NCI-H510A treated with DMSO at 0.1 percent for 48 hours (cell line): ENCODE measurements around the gene MIB2.

Experiments
- DNase-seq: peaks from one replicate; lab custom pipeline; 2025; lab: John Stamatoyannopoulos, UW

MIB2 gene

GRCh38 chr1:1614204-1614953 lies 921 bp upstream of the MIB2 start:
- no peak for DNase-seq

DNA sequence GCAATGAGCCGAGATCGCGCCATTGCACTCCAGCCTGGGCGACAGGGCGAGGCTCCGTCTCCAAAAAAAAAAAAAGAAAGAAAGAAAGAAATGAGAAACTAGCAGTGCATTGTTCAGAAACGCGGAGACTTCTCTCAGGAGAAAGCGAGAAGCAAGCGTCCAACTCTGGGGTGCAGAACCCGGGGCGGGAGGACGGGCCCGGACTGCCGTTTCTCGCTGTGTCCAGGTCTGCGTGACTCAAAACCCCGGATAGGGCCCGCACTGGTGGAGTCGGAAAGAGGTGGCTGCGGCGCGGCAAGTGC lies 395 bp upstream of the MIB2 start:
- no peak for DNase-seq

GRCh38 chr1:1616045-1616790 lies 918 bp downstream of the MIB2 start:
- DNase-seq = peak; percentile 75

- no peak for DNase-seq
Measured at GRCh38 chr1:1616838-1617237, 1.5 kb downstream of the MIB2 start.

- DNase-seq = no peak
Measured at GRCh38 chr1:1617516-1617915, 2.2 kb downstream of the MIB2 start.

- no peak for DNase-seq
Measured at GRCh38 chr1:1617925-1618324, 2.6 kb downstream of the MIB2 start.

DNA sequence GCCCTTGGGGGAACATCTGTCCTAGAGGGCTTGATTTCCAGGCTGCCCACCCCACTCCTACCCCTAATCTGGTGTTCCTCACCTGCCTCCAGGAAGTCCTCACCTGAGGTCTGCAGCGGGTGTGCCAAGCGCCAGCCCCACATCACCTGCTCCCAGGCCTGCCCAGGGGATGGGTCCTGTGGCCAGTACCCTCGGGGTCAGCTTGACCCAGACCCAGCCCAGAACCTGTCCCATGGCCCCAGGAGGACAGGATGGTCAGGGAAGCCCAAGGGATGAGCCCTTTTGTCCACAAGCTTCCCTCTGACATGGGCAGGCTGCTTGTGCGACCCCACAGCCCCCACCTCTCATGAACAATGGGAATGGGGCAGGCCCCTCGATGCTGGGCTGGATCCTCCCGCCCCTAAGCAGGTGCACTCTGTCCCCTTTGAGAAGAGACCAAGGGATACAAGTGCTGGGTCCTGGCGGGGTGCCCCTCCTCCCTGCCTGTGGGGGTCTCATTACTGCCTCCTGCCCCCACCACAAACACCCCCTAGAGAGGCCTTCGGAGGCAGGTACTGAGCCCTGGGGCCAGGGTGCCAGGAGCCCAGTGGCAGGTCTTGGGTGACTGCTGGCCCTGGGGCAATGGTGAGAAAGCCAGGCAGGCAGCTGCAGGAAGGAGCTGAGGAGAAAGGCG lies 3.2 kb downstream of the MIB2 start:
- DNase-seq = no peak

DNA sequence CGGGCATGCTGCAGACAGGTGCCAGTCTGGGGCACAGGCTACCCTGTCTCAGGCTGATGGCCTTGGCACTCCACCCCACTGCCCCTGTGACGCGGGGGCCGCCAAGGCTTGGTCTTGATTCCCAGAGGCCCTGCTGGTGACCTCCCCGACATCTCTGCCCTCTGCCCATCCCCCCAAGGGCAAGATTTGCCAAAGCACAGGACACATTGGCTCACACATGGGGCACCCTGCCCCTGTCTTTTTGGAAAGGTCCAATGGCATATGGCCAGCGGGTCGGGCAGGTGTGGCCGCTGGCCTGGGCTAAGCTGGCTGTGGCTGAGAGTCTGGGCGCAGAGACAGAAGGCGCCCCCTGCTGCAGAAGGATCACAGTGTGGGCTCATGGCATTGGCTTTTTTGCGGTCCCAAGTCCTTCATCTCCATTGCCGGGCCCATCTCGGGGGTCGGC lies 4.6 kb downstream of the MIB2 start:
- DNase-seq = no peak

DNA sequence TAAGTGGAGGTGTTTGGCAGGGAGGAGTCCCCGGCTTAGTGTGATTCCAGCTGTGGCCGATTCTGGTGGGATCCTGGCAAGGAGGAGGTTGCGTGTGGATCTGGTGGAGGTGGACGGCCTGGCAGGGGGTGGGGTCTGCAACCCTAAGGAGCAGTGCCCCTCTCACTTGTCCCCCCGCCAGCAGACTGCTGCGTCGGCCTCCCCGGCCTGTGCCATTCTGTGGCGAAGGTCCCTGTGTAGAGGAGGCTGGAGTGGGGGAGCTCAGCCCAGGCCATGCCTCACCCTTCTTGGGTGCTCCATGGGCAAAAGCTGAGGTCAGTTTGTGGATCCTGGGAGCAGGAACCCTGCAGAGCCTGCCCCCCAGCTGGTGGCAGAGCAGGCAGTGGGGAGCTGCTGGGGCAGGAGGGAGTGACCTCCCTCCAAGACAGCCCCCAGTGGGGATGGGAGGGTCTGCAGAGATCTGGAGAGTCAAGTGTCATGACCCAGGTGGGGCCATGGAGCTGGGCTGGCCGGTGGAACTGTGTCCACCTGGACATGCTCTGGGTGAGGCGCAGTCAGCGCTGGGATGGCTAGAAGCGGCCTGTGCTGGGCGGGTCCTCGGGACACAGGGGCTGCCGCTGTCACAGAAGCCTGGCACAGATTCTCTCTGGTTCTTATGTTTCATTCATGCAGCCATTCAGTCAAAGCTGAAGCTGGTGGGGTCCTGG lies 5.3 kb downstream of the MIB2 start:
- DNase-seq = no peak

DNA sequence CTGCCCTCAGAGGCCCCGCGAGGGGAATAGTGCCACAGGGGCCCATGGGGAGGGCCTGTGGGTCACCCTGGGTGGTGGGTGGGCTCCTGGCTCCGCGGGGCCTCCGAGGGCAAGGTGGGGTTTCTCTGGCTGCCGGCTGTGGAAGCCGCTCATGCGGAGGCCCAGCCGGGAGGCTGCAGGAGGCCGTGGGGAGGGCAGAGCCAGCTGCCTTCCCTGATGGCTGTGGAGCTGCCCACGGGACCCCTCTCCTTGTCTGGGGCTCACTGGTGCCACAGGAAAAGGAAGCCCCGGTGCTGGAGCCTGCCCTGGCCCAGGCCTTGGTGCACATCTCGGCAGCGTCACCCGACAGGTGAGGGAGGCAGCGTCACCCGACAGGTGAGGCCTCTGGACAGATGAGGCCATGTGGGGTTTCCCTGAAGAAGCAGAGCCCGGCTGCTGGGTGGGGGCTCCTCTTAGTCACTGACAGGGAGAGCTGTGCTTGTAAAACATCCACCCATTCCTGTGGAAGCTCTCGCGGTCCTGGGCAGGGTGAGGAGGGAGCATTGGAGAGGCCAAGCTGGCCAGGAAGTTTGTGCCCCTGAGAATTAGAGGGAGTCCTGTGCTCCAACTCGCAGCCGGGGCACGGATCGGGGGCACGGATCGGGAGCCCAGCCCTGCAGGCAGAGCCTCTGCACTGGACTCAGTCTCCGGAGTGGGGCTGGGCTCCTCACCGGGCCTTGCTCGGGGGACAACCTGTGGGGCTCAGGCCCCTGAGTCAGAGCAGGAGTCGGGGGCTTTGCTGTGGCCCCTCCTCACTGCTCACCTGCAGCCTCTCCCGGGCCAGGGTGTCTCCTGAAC lies 6.1 kb downstream of the MIB2 start:
- DNase-seq = no peak

GRCh38 chr1:1622010-1622787 lies 6.9 kb downstream of the MIB2 start:
- DNase-seq = no peak

DNA sequence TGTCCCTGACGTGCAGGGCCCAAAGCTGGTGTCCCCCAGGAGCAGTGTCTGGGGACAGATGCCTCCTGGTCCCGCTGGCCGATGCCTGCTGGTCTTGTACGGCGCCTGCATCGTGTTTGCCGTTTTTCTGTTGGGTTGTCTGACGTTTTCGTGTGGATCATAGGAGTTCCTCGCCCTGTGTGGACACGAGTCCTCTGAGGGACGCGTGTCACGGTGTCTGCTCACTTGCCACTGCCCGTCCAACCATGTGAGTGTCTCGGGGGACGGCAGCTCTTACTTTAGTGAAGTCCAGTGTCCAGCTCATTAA lies 7.4 kb downstream of the MIB2 start:
- DNase-seq = no peak

- DNase-seq = no peak
Measured at GRCh38 chr1:1623181-1623630, 7.9 kb downstream of the MIB2 start.

DNA sequence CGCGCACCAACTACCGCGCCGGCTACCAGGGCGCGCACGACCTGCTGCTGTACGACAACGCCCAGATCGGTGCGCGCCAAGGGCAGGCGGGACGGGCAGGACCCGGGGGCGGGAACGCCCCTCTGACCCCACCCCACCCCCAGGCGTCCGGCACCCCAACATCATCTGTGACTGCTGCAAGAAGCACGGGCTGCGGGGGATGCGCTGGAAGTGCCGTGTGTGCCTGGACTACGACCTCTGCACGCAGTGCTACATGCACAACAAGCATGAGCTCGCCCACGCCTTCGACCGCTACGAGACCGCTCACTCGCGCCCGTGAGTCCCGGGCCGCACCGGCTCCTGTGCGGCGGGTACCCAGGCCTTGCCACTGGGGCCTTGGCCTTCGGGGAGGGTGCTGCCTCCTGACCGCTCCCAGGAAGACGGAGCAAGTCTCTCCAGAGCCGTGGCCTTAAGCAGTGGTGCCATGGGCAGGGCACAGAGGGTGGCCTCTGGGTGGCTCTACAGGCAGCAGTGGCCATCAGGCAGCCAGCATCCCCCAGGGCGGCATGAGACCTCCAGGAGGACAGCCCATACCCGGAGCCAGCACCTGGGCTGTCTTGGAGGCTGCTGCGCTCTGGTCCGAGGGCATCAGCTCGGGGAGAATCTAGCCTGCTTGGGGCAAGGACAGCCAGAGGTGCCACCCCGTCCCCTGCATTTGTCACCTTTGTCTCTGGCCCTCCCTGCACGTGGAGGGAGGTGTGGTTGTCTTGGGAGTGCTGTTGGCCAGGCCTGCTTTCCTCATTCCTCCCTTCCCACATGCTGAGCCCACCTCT lies 8.5 kb downstream of the MIB2 start:
- DNase-seq = no peak

- DNase-seq = no peak
Measured at GRCh38 chr1:1624443-1625403, 9.4 kb downstream of the MIB2 start.

DNA sequence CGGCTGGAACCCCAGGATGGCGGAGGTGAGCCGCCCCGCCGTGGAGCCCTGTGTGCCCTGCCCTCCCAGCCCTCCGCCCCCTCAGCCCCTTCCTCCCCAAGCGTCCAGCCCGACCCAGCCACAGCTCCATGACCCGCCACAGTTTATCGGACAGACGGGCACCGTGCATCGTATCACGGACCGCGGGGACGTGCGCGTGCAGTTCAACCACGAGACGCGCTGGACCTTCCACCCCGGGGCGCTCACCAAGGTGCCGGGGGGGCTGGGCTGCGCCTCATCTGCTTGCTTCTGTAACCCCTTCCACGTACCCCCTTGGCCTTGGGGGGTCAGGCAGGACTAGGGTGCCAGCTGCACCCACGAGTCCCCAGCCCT lies 10.1 kb downstream of the MIB2 start:
- DNase-seq = no peak

DNA sequence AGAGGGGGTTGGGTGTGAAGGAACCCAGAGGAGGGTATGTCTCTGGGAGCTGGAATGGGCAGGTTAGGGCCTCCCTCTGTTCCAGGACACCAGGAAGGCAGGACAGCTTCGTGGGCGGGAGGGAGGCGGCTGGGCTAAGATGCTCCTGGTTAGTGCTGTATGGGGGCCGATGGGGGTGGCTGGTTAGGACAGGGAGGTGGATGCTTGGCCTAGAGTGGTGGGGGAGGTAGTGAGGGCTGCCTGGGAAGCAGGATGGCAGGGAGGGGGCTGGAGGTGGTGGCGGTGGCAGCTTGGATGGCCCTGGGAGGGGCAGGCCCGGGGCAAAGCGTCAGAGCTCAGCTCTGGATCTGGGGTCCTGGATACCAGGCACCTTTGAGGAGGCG lies 10.5 kb downstream of the MIB2 start:
- no peak for DNase-seq

DNA sequence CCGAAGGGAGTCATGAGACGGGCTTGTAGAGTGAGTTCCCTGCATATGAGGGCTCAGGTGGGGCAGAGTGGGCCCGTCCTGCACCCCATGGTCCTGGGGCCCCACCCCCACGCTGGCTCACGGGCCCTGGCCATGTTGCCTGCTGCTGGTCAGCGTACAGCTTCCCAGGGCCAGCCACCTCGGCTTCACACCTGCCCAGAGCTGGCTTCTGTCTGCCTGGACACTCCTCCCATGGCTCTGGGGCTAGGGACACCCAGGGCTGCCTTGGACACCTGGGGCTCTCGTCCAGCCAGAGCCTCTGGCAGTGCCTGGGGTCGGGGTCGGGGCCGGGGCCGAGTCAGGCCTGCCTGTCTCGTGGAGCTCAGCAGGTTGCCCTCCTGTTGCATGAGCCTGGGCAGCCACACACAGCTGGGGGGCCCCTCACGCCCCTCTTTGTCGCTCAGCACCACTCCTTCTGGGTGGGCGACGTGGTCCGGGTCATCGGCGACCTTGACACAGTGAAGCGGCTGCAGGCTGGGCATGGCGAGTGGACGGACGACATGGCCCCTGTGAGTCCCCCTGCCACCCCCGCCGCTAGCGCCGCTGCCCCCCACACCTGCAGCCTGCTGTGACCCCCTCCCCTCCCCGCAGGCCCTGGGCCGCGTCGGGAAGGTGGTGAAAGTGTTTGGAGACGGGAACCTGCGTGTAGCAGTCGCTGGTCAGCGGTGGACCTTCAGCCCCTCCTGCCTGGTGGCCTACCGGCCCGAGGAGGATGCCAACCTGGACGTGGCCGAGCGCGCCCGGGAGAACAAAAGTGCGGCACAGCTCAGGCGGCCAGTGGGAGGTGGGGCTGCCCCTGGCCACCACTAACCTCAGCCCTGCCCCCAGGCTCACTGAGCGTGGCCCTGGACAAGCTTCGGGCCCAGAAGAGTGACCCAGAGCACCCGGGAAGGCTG lies 11.2 kb downstream of the MIB2 start:
- no peak for DNase-seq
